Neural cell (in vitro differentiated cells): Measurements from ENCODE around the gene MSMP. TPM values are rescaled to one million over a fixed set of nuclear protein-coding genes. Genes with fewer than 3 reads are reported as not detected.

Experiments
- H2AFZ ChIP-seq: fragments of 200-600, 300-800 bp; sonication (generic), shearing (Covaris generic); 2 replicates; pipeline ENCODE4 v1.6.0; 2014; ENCODE audit warnings: low read depth, mild to moderate bottlenecking, antibody characterized with exemption, low read length, moderate library complexity
- H3F3A ChIP-seq: fragments of 200-600 bp; shearing (Covaris generic); 2 replicates; pipeline ENCODE4 v1.6.1; 2016; ENCODE audit warnings: mild to moderate bottlenecking, moderate library complexity, mixed read lengths, antibody characterized with exemption, low read length; ENCODE audit not compliant: insufficient read depth, poor library complexity, severe bottlenecking
- H3K27ac ChIP-seq: fragments of 200-600, 300-800 bp; sonication (generic), shearing (Covaris generic); 2 replicates; pipeline ENCODE4 v1.5.1; 2014; ENCODE audit warnings: mild to moderate bottlenecking, low read length, moderate library complexity
- H3K27me3 ChIP-seq: fragments of 300-800, 200-600 bp; sonication (generic), shearing (Covaris generic); 2 replicates; pipeline ENCODE4 v1.6.0; 2014; ENCODE audit warnings: mild to moderate bottlenecking, low read depth, low read length, moderate library complexity; ENCODE audit not compliant: insufficient read depth
- H3K36me3 ChIP-seq: fragments of 300-800, 200-600 bp; sonication (generic), shearing (Covaris generic); 2 replicates; pipeline ENCODE4 v1.5.1; 2014; ENCODE audit warnings: mild to moderate bottlenecking, antibody characterized with exemption, low read length, moderate library complexity; ENCODE audit not compliant: insufficient read depth
- H3K4me2 ChIP-seq: fragments of 300-800, 200-600 bp; sonication (generic), shearing (Covaris generic); 2 replicates; pipeline ENCODE4 v1.6.0; 2014; ENCODE audit warnings: mild to moderate bottlenecking, low read length
- H3K4me3 ChIP-seq: fragments of 300-800, 200-600 bp; sonication (generic), shearing (Covaris generic); 2 replicates; pipeline ENCODE4 v1.5.1; 2014; ENCODE audit warnings: mild to moderate bottlenecking, low read length, moderate library complexity
- H3K79me2 ChIP-seq: fragments of 200-600 bp; shearing (Covaris generic); replicated peaks from 2 replicates; pipeline ENCODE4 v1.6.0; 2014; ENCODE audit warnings: mild to moderate bottlenecking, low read length, moderate library complexity; ENCODE audit not compliant: insufficient read depth
- H3K9ac ChIP-seq: fragments of 300-800, 200-600 bp; sonication (generic), shearing (Covaris generic); 2 replicates; pipeline ENCODE4 v1.6.1; 2016; ENCODE audit warnings: mild to moderate bottlenecking, low read length, mixed read lengths
- H3K9me2 ChIP-seq: fragments of 200-600 bp; shearing (Covaris generic); 2 replicates; pipeline ENCODE4 v1.6.1; 2016; ENCODE audit warnings: mild to moderate bottlenecking, low read length, mixed read lengths; ENCODE audit not compliant: insufficient read depth
- H3K9me3 ChIP-seq: fragments of 200-600, 300-800 bp; sonication (generic), shearing (Covaris generic); 2 replicates; pipeline ENCODE4 v1.6.1; 2016; ENCODE audit warnings: mild to moderate bottlenecking, mixed run types, low read length, moderate library complexity, mixed read lengths
- H4K20me1 ChIP-seq: fragments of 200-600 bp; shearing (Covaris generic); 2 replicates; pipeline ENCODE4 v1.6.1; 2016; ENCODE audit warnings: mild to moderate bottlenecking, mixed run types; ENCODE audit not compliant: insufficient read depth
- EP300 ChIP-seq: fragments of 450-650 bp; conservative IDR thresholded peaks from 2 replicates; pipeline ENCODE4 v1.6.1; 2014; ENCODE audit warnings: antibody characterized with exemption, mild to moderate bottlenecking, moderate library complexity; ENCODE audit not compliant: poor library complexity, severe bottlenecking
- EZH2 ChIP-seq: fragments of 200-600, 300-800 bp; shearing (Covaris generic), sonication (generic); IDR thresholded peaks from 2 replicates; pipeline ENCODE4 v1.6.1; 2014; ENCODE audit warnings: antibody characterized with exemption, low read length, borderline replicate concordance, mild to moderate bottlenecking; ENCODE audit not compliant: insufficient read depth, poor library complexity, severe bottlenecking
- MXI1 ChIP-seq: fragments of 450-650 bp; conservative IDR thresholded peaks from 2 replicates; pipeline ENCODE4 v1.6.1; 2014; ENCODE audit warnings: antibody characterized with exemption, mild to moderate bottlenecking; ENCODE audit not compliant: poor library complexity, severe bottlenecking
- POLR2AphosphoS5 ChIP-seq: IDR thresholded peaks from 2 replicates; pipeline ENCODE4 v1.6.1; 2012
- RAD21 ChIP-seq: fragments of 450-650 bp; conservative IDR thresholded peaks from 2 replicates; pipeline ENCODE4 v1.6.1; 2014; ENCODE audit warnings: antibody characterized with exemption, mild to moderate bottlenecking, moderate library complexity
- SMC3 ChIP-seq: fragments of 450-650 bp; conservative IDR thresholded peaks from 2 replicates; pipeline ENCODE4 v1.6.1; 2014; ENCODE audit warnings: antibody characterized with exemption, mild to moderate bottlenecking, moderate library complexity; ENCODE audit not compliant: poor library complexity
- TAF1 ChIP-seq: IDR thresholded peaks from 2 replicates; pipeline ENCODE4 v1.6.1; 2012; ENCODE audit warnings: low read depth
- polyA plus RNA-seq: library from polyadenylated mRNA; depleted of rRNA; stranded (reverse); fragments of >200 nt; gene quantifications from 2 replicates; pipeline ENCODE4 v1.2.3, GENCODE V29; 2014
- TF ChIP-seq, protein P1 (sequence below): fragments of 450-650 bp; IDR thresholded peaks from 2 replicates; pipeline ENCODE4 v1.5.1; 2014; ENCODE audit warnings: antibody characterized with exemption, mild to moderate bottlenecking, moderate library complexity; ENCODE audit not compliant: poor library complexity, severe bottlenecking
- TF ChIP-seq, protein P2 (sequence below): IDR thresholded peaks from 2 replicates; pipeline ENCODE4 v1.6.1; 2012; ENCODE audit warnings: borderline replicate concordance

MSMP gene
- polyA plus RNA-seq, 1 donor from 2014 or later = not detected

DNA sequence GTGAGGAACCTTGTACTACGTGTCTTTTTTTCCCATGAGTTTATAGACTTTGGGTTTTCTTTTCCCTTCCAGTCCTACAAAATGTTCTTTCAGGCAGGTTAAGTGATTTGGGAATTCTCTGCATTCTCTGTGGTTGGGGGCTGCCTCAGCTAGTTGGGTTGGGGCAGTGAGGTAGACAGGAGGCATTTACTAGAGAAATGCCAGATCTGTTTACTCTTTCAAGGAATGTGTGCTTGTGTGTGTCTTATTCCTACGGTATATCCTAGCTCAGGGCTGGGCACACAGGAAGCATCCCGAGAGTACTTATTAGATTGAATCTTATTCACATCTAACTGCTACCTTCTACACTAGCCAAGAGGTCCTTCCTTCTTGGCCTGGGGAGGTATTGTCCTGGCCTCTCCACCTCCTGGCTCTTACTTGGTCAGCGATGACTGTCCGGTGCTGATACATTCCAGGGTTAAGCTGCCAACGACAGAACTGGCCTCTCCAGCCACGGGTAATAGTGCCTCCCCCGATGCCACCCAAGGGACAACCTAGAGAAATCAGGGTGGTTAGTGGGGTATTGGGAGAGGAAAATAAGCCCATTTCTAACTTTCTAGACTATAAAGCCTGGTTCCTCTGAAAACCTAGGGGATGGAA is 10.1 kb downstream of the MSMP start:
- H3K9me2 ChIP-seq = no peaks in the 10 kb centered on the region
- H3K4me3 ChIP-seq = no peak overlapping the region
- no peak overlapping the region for H3K27ac ChIP-seq
- no peaks in the 10 kb centered on the region for H4K20me1 ChIP-seq
- TF ChIP-seq, protein P1, sequence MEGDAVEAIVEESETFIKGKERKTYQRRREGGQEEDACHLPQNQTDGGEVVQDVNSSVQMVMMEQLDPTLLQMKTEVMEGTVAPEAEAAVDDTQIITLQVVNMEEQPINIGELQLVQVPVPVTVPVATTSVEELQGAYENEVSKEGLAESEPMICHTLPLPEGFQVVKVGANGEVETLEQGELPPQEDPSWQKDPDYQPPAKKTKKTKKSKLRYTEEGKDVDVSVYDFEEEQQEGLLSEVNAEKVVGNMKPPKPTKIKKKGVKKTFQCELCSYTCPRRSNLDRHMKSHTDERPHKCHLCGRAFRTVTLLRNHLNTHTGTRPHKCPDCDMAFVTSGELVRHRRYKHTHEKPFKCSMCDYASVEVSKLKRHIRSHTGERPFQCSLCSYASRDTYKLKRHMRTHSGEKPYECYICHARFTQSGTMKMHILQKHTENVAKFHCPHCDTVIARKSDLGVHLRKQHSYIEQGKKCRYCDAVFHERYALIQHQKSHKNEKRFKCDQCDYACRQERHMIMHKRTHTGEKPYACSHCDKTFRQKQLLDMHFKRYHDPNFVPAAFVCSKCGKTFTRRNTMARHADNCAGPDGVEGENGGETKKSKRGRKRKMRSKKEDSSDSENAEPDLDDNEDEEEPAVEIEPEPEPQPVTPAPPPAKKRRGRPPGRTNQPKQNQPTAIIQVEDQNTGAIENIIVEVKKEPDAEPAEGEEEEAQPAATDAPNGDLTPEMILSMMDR = no peak
- TF ChIP-seq EP300 (no peak), TAF1 (no peak), RAD21 (no peak), MXI1 (no peak), POLR2AphosphoS5 (no peak), EZH2 (no peak), SMC3 (no peak)
- TF ChIP-seq, protein P2, sequence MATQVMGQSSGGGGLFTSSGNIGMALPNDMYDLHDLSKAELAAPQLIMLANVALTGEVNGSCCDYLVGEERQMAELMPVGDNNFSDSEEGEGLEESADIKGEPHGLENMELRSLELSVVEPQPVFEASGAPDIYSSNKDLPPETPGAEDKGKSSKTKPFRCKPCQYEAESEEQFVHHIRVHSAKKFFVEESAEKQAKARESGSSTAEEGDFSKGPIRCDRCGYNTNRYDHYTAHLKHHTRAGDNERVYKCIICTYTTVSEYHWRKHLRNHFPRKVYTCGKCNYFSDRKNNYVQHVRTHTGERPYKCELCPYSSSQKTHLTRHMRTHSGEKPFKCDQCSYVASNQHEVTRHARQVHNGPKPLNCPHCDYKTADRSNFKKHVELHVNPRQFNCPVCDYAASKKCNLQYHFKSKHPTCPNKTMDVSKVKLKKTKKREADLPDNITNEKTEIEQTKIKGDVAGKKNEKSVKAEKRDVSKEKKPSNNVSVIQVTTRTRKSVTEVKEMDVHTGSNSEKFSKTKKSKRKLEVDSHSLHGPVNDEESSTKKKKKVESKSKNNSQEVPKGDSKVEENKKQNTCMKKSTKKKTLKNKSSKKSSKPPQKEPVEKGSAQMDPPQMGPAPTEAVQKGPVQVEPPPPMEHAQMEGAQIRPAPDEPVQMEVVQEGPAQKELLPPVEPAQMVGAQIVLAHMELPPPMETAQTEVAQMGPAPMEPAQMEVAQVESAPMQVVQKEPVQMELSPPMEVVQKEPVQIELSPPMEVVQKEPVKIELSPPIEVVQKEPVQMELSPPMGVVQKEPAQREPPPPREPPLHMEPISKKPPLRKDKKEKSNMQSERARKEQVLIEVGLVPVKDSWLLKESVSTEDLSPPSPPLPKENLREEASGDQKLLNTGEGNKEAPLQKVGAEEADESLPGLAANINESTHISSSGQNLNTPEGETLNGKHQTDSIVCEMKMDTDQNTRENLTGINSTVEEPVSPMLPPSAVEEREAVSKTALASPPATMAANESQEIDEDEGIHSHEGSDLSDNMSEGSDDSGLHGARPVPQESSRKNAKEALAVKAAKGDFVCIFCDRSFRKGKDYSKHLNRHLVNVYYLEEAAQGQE = no peak
- no peak overlapping the region for H3K9ac ChIP-seq
- no peak overlapping the region for H3K4me2 ChIP-seq
- no peaks in the 10 kb centered on the region for H3K9me3 ChIP-seq
- H2AFZ ChIP-seq = no peak overlapping the region
- no peaks in the 10 kb centered on the region for H3K27me3 ChIP-seq
- H3F3A ChIP-seq = no peaks in the 10 kb centered on the region
- no peaks in the 10 kb centered on the region for H3K36me3 ChIP-seq
- H3K79me2 ChIP-seq = peaks cover 38% of the 10 kb centered on the region

- no peak overlapping the region for H3K9ac ChIP-seq
- TF ChIP-seq EP300 (no peak), POLR2AphosphoS5 (no peak), TAF1 (no peak), RAD21 (no peak), EZH2 (no peak), MXI1 (no peak), SMC3 (no peak)
- TF ChIP-seq, protein P1 = no peak
- TF ChIP-seq, protein P2 = no peak
- H3K9me2 ChIP-seq = no peaks in the 10 kb centered on the region
- no peaks in the 10 kb centered on the region for H3F3A ChIP-seq
- H3K9me3 ChIP-seq = no peaks in the 10 kb centered on the region
- no peak overlapping the region for H3K27ac ChIP-seq
- H4K20me1 ChIP-seq = no peaks in the 10 kb centered on the region
- peaks cover 33% of the 10 kb centered on the region for H3K79me2 ChIP-seq
- no peak overlapping the region for H3K4me2 ChIP-seq
- H3K27me3 ChIP-seq = no peaks in the 10 kb centered on the region
- no peak overlapping the region for H3K4me3 ChIP-seq
- H3K36me3 ChIP-seq = no peaks in the 10 kb centered on the region
- no peak overlapping the region for H2AFZ ChIP-seq
Measured at GRCh38 chr9:35743452-35743851, 10.6 kb downstream of the MSMP start.
